ENCODE results near the gene RHO. TPM values are rescaled to one million over a fixed set of nuclear protein-coding genes. Genes with fewer than 3 reads are reported as not detected.
A peak's percentile ranks its signal among the peaks of the same experiment; 100 is the strongest.
"Not testable (repeated sequence)": the region's sequence is repeated elsewhere in the genome, so short reads cannot be mapped to it uniquely, and the experiment has no call there.

Gene RHO
- polyA plus RNA-seq, 3 donors from 2014 or later, result not detected

- Mint-ChIP-seq H3K27ac (peak overlapping the region in 1 of 6 donors; percentile 60), H3K4me3 (no peak overlapping the region), H3K27me3 (ENCODE audit: low read depth in 3 of 3) (peaks cover 1 to 4% (median 3%) of the 10 kb centered on the region in 3 donors), H3K36me3 (peaks cover 4 to 32% (median 25%) of the 10 kb centered on the region in 3 donors), H3K9me3 (no peaks in the 10 kb centered on the region), H3K4me1 (peaks cover 13 to 22% of the 10 kb centered on the region in 2 donors)
- DNase-seq, result no peak
Observed at GRCh38 chr3:129504471-129505100, 23.9 kb upstream of the RHO start.

GRCh38 chr3:129505341-129505740 is 23.1 kb upstream of the RHO start:
- DNase-seq, result no peak
- no peak overlapping the region for H3K27ac Mint-ChIP-seq

GRCh38 chr3:129506231-129506742 is 22.2 kb upstream of the RHO start:
- no peak for DNase-seq

More at GRCh38 chr3:129505341-129505740, 23.1 kb upstream of the RHO start:
- Mint-ChIP-seq H3K9me3 (no peaks in the 10 kb centered on the region), H3K4me3 (no peak overlapping the region), H3K4me1 (peaks cover 13 to 22% of the 10 kb centered on the region in 2 donors), H3K27me3 (ENCODE audit: low read depth in 3 of 3) (peaks cover 1 to 11% (median 3%) of the 10 kb centered on the region in 3 donors), H3K36me3 (peaks cover 4 to 33% (median 24%) of the 10 kb centered on the region in 3 donors)

GRCh38 chr3:129507181-129507831 is 21.1 kb upstream of the RHO start:
- Mint-ChIP-seq H3K27me3 (ENCODE audit: low read depth in 3 of 3) (peaks cover 2 to 9% (median 3%) of the 10 kb centered on the region in 3 donors), H3K4me3 (no peak overlapping the region), H3K4me1 (peaks cover 13 to 26% of the 10 kb centered on the region in 2 donors), H3K9me3 (no peaks in the 10 kb centered on the region), H3K27ac (no peak overlapping the region), H3K36me3 (peaks cover 4 to 30% (median 21%) of the 10 kb centered on the region in 3 donors)
- no peak for DNase-seq

More at GRCh38 chr3:129506231-129506742, 22.2 kb upstream of the RHO start:
- Mint-ChIP-seq H3K4me3 (no peak overlapping the region), H3K36me3 (peaks cover 4 to 24% (median 22%) of the 10 kb centered on the region in 3 donors), H3K4me1 (peaks cover 13 to 26% of the 10 kb centered on the region in 2 donors), H3K27ac (no peak overlapping the region), H3K9me3 (no peaks in the 10 kb centered on the region), H3K27me3 (ENCODE audit: low read depth in 3 of 3) (peaks cover 2 to 9% (median 3%) of the 10 kb centered on the region in 3 donors)

- DNase-seq, result no peak
- Mint-ChIP-seq H3K4me3 (no peak overlapping the region), H3K9me3 (no peaks in the 10 kb centered on the region), H3K4me1 (peaks cover 0 to 11% of the 10 kb centered on the region in 2 donors), H3K27me3 (ENCODE audit: low read depth in 3 of 3) (peaks cover 0 to 7% (median 2%) of the 10 kb centered on the region in 3 donors), H3K36me3 (peaks cover 11 to 35% (median 21%) of the 10 kb centered on the region in 3 donors), H3K27ac (peak overlapping the region in 2 of 6 donors; percentile 37 to 56)
Observed at GRCh38 chr3:129512595-129512994, 15.8 kb upstream of the RHO start.

- Mint-ChIP-seq H3K27ac (no peak overlapping the region), H3K36me3 (peaks cover 8 to 35% (median 21%) of the 10 kb centered on the region in 3 donors), H3K9me3 (no peaks in the 10 kb centered on the region), H3K27me3 (ENCODE audit: low read depth in 3 of 3) (peaks cover 0 to 7% (median 2%) of the 10 kb centered on the region in 3 donors), H3K4me3 (no peak overlapping the region), H3K4me1 (peaks cover 0 to 5% of the 10 kb centered on the region in 2 donors)
- DNase-seq, result no peak
Observed at GRCh38 chr3:129513705-129514104, 14.7 kb upstream of the RHO start.

- Mint-ChIP-seq H3K36me3 (peaks cover 7 to 35% (median 21%) of the 10 kb centered on the region in 3 donors), H3K9me3 (no peaks in the 10 kb centered on the region), H3K27ac (no peak overlapping the region), H3K4me3 (no peak overlapping the region), H3K4me1 (peaks cover 0 to 5% of the 10 kb centered on the region in 2 donors), H3K27me3 (ENCODE audit: low read depth in 3 of 3) (peaks cover 0 to 7% (median 2%) of the 10 kb centered on the region in 3 donors)
- no peak for DNase-seq
Observed at GRCh38 chr3:129514110-129514509, 14.3 kb upstream of the RHO start.

GRCh38 chr3:129514563-129514962 is 13.9 kb upstream of the RHO start:
- Mint-ChIP-seq H3K4me3 (no peak overlapping the region), H3K27ac (no peak overlapping the region), H3K9me3 (no peaks in the 10 kb centered on the region), H3K36me3 (peaks cover 7 to 33% (median 17%) of the 10 kb centered on the region in 3 donors), H3K27me3 (ENCODE audit: low read depth in 3 of 3) (peaks cover 0 to 7% (median 2%) of the 10 kb centered on the region in 3 donors), H3K4me1 (peaks cover 0 to 5% of the 10 kb centered on the region in 2 donors)
- DNase-seq, result no peak

- not testable (repeated sequence) for H3K4me1 Mint-ChIP-seq
Observed at GRCh38 chr3:129515108-129515820, 13.2 kb upstream of the RHO start.

GRCh38 chr3:129515821-129516432 is 12.5 kb upstream of the RHO start:
- H3K4me1 Mint-ChIP-seq; H3K9me3 Mint-ChIP-seq; H3K4me3 Mint-ChIP-seq; DNase-seq; H3K27me3 Mint-ChIP-seq (ENCODE audit: low read depth in 3 of 3): not testable (repeated sequence)
- Mint-ChIP-seq H3K36me3 (peaks cover 7 to 34% (median 14%) of the 10 kb centered on the region in 3 donors), H3K27ac (peak overlapping the region in 1 of 6 donors; percentile 60)

More at GRCh38 chr3:129515108-129515820, 13.2 kb upstream of the RHO start:
- peaks cover 7 to 32% (median 18%) of the 10 kb centered on the region in 3 donors for H3K36me3 Mint-ChIP-seq
- DNase-seq; H3K27me3 Mint-ChIP-seq (ENCODE audit: low read depth in 3 of 3); H3K9me3 Mint-ChIP-seq; H3K4me3 Mint-ChIP-seq; H3K27ac Mint-ChIP-seq: not testable (repeated sequence)

- no peaks in the 10 kb centered on the region for H3K4me1 Mint-ChIP-seq
- H3K27me3 Mint-ChIP-seq (ENCODE audit: low read depth in 3 of 3), result peaks cover 0 to 3% (median 0%) of the 10 kb centered on the region in 3 donors
- no peak for DNase-seq
- peak overlapping the region in 1 of 6 donors; percentile 36 for H3K27ac Mint-ChIP-seq
- H3K9me3 Mint-ChIP-seq, result no peaks in the 10 kb centered on the region
- H3K36me3 Mint-ChIP-seq, result peaks cover 7 to 24% (median 8%) of the 10 kb centered on the region in 3 donors
- H3K4me3 Mint-ChIP-seq, result no peak overlapping the region
Observed at GRCh38 chr3:129517516-129517915, 10.9 kb upstream of the RHO start.

GRCh38 chr3:129518038-129518561 is 10.3 kb upstream of the RHO start:
- Mint-ChIP-seq H3K9me3 (no peaks in the 10 kb centered on the region), H3K4me3 (no peak overlapping the region), H3K27me3 (ENCODE audit: low read depth in 3 of 3) (peaks cover 0 to 3% (median 0%) of the 10 kb centered on the region in 3 donors), H3K36me3 (peaks cover 7 to 21% (median 8%) of the 10 kb centered on the region in 3 donors), H3K27ac (peak overlapping the region in 1 of 6 donors; percentile 36), H3K4me1 (no peaks in the 10 kb centered on the region)
- DNase-seq, result no peak

GRCh38 chr3:129518581-129518980 is 9.9 kb upstream of the RHO start:
- H3K36me3 Mint-ChIP-seq, result peaks cover 4 to 21% (median 7%) of the 10 kb centered on the region in 3 donors
- no peak overlapping the region for H3K4me3 Mint-ChIP-seq
- no peak overlapping the region for H3K27ac Mint-ChIP-seq
- DNase-seq, result no peak
- no peaks in the 10 kb centered on the region for H3K4me1 Mint-ChIP-seq
- H3K27me3 Mint-ChIP-seq (ENCODE audit: low read depth in 3 of 3), result peaks cover 0 to 3% (median 0%) of the 10 kb centered on the region in 3 donors
- no peaks in the 10 kb centered on the region for H3K9me3 Mint-ChIP-seq

Data from immature natural killer cell (primary cell).